HEK293T (cell line): Measurements from ENCODE around the gene LETM1.

ENCODE experiments used
- FOXA1 ChIP-seq: fragments of 450-650 bp; IDR thresholded peaks from 2 replicates; pipeline ENCODE4 v1.6.1; 2016; ENCODE audit warnings: mild to moderate bottlenecking
- HDGF ChIP-seq: fragments of 450-650 bp; IDR thresholded peaks from 2 replicates; pipeline ENCODE4 v1.6.1; 2017; ENCODE audit warnings: antibody characterized with exemption, borderline replicate concordance
- NFRKB ChIP-seq: fragments of 450-650 bp; IDR thresholded peaks from 2 replicates; pipeline ENCODE4 v1.6.1; 2016; ENCODE audit warnings: mild to moderate bottlenecking, moderate library complexity
- SP1 ChIP-seq: fragments of 450-650 bp; IDR thresholded peaks from 2 replicates; pipeline ENCODE4 v1.6.1; 2017
- TARDBP ChIP-seq: fragments of 450-650 bp; IDR thresholded peaks from 2 replicates; pipeline ENCODE4 v1.6.1; 2016

GRCh38 chr4:1762264-1763010 lies 93.5 kb downstream of the LETM1 start:
- no peak for TF ChIP-seq TARDBP
- no peak for TF ChIP-seq FOXA1
- TF ChIP-seq HDGF: no peak
- TF ChIP-seq SP1: no peak
- no peak for TF ChIP-seq NFRKB
